Astrocyte of the spinal cord (primary cell): ENCODE results near the gene EVA1C.
"Not testable (repeated sequence)": the region's sequence is repeated elsewhere in the genome, so short reads cannot be mapped to it uniquely, and the experiment has no call there.

Experiments
- DNase-seq: peaks from one replicate; pipeline ENCODE4 v3.0.0; 2011; ENCODE audit warnings: low read depth, low spot score
- H3K4me3 ChIP-seq: 2 replicates; pipeline ENCODE4 v1.5.1; 2011; ENCODE audit warnings: low read depth, mild to moderate bottlenecking, low read length, moderate library complexity
- in situ Hi-C: cut with HindIII; loops from 2 replicates; pipeline ENCODE4 v1.10.0; 2017; ENCODE audit warnings: low sequenced_read_pairs
- TF ChIP-seq, protein P1 (sequence below): IDR thresholded peaks from 2 replicates; pipeline ENCODE4 v1.5.1; 2012; ENCODE audit warnings: low read depth, mild to moderate bottlenecking, low read length, inconsistent platforms

The EVA1C gene

DNA sequence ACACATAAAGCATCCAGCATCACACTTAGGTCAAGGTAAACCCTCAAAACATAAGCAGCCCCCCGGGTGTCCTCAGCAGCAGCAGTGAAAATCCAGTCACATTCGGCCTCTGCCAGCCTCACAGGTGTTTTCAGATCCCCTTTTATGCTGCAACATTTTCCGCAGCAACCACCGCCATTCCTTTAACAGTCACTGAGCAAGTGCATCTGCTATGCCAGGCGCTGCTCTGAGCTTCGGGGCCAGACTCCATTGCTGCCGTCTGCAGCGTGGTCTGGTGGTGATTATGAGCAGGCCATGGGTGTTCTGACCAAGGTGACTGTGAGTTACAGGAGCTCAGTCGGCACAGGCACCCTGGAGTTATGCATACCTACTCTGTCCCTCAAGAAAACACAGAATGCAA, 24.2 kb upstream of the EVA1C start:
- in situ Hi-C loops: no loop called here
- TF ChIP-seq, protein P1, sequence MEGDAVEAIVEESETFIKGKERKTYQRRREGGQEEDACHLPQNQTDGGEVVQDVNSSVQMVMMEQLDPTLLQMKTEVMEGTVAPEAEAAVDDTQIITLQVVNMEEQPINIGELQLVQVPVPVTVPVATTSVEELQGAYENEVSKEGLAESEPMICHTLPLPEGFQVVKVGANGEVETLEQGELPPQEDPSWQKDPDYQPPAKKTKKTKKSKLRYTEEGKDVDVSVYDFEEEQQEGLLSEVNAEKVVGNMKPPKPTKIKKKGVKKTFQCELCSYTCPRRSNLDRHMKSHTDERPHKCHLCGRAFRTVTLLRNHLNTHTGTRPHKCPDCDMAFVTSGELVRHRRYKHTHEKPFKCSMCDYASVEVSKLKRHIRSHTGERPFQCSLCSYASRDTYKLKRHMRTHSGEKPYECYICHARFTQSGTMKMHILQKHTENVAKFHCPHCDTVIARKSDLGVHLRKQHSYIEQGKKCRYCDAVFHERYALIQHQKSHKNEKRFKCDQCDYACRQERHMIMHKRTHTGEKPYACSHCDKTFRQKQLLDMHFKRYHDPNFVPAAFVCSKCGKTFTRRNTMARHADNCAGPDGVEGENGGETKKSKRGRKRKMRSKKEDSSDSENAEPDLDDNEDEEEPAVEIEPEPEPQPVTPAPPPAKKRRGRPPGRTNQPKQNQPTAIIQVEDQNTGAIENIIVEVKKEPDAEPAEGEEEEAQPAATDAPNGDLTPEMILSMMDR: no peak
- H3K4me3 ChIP-seq: no peak overlapping the region
- no peak for DNase-seq

DNA sequence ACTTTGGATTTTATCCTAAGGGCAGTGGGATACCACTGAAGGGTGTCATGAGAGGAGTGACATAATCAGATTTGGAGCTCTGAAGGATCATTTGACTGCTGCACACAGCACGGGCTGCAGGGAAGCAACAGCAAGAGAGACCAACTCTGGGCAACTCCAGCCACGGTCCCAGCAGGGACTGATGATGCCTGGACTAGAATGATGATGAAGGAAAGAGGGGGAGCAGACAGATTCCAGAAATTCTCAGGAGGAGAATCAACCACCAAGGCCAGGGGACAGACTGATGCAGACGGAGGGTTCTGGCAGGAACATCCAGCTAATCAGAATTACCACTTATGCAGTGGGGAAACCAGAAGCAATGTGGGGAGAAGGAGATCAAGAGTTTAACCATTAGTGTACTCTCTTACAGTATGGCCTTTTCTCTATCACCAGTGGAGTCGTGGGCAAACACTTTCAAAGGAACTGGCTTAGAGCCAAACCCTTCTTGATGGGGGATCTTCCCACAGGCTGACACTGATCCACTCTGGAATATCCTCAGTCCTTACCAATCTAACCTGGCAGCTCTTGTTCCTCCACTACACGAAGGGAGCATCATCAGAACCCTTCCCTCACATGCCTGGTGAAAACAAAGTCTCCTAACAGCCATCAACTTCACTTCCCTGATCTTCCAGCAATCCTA, 23.0 kb upstream of the EVA1C start:
- in situ Hi-C loops: no loop called here

DNA sequence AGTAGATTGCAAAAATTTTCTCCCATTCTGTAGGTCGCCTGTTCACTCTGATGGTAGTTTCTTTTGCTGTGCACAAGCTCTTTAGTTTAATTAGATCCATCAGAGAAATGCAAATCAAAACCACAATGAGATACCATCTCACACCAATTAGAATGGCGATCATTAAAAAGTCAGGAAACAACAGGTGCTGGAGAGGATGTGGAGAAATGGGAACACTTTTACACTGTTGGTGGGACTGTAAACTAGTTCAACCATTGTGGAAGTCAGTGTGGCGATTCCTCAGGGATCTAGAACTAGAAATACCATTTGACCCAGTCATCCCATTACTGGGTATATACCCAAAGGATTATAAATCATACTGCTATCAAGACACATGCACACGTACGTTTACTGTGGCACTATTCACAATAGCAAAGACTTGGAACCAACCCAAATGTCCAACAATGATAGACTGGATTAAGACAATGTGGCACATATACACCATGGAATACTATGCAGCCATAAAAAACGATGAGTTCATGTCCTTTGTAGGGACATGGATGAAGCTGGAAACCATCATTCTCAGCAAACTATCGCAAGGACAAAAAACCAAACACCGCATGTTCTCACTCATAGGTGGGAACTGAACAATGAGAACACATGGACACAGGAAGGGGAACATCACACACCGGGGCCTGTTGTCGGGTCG, 21.8 kb upstream of the EVA1C start:
- DNase-seq, H3K4me3 ChIP-seq, in situ Hi-C loops: not testable (repeated sequence)

More for the DNA sequence above, 23.0 kb upstream of the EVA1C start:
- peak; percentile 57 for DNase-seq
- no peak overlapping the region for H3K4me3 ChIP-seq
- TF ChIP-seq, protein P1: no peak

DNA sequence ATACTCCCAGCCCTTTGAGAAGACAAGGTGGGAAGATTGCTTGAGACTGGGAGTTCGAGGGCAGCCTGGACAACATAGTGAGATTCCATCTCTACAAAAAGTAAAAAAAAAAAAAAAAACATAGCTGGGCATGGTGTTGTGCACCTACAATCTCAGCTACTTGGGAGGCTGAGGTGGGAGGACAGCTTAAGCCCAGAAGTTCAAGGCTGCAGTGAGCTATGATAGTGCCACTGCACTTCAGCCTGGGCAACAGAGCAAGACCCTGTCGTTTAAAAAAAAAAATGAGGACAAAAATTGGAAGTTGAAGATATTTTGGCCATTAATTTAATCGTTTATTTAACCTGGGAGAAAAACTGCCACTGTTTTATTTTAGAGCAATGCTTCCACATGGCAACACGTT, 20.8 kb upstream of the EVA1C start:
- TF ChIP-seq, protein P1: no peak
- peak overlapping the region; percentile 86 for H3K4me3 ChIP-seq
- in situ Hi-C loops: no loop called here
- no peak for DNase-seq

DNA sequence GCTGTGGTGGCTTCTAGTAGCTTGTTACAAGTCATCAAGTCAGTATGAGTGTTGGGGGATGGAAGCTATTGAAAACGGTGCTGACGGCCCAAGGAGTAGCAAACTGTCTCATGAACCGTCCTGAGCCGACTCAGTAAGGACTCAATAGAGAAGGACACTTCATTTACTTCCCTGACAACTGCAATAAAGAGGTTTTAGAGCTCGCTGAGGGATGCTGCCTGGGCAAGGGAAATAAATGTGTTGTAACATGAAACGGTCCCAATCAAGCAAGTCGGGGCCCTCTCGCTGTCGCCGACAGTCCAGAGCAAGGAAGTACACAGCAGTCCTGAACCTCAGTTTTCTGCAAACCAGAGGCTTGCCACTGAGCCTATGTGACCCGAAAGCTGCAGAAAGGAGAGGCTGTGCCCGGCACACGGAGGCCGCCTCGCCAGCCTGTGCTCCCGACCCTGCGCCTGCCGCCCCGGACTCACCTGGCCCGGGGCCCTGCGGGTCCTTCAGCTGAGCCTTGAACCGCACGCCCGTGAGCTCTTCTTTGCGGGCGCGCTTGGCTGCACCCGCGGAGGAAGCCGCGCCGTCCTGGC, 20.1 kb upstream of the EVA1C start:
- peak overlapping the region; percentile 86 for H3K4me3 ChIP-seq
- TF ChIP-seq, protein P1: no peak
- in situ Hi-C loops: no loop called here
- DNase-seq: peak; percentile 10

DNA sequence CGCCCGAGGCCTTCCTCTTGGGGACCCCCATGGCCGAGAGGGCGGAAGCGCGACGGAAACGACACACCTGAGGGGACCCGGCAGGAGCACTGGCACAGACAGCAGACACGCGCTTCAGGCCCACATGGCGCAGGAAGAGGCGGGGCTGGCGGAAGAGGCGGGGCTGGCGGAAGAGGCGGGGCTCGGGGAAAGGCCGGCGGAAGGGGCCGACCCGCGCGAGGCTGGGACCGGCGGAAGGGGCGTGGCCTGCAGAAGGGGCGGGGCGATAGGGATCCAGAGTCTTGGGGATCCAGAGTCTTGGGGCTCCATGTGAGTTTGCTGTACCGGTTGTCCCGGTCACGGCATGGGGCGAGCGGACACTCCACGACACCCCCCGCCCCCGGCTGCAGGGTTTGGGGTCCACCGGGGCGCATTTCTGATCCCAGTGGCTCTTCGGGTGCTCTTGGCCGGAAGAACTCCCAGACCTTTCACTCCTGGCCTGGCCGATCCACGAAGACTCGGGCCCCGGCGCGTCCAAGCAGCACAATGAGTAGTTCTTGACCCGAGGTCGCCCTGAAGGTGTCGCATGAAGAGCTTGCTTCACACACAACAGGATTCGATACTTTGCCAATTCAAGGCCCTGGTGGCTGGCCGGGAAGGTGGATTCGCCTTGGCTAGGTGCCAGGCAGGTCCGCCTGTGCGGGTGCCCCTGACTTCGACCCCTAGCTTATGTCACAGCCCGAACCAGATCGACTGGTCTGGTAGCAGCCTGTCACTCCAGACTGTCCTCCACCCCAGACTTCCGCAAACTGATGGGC, 19.4 kb upstream of the EVA1C start, which contains the start of gene URB1:
Gene URB1 (minus strand): TSS at position 133 of the 797 bp plus-strand sequence. CDS start 102 bp downstream, at position 31.
- in situ Hi-C loops: no loop called here
- TF ChIP-seq, protein P1: no peak
- DNase-seq: peak; percentile 82
- peak within 1 kb of the TSS; percentile 86 for H3K4me3 ChIP-seq
